Gastroesophageal sphincter (tissue), 4 donors: ENCODE results near the gene UMAD1. TPM values are rescaled to one million over a fixed set of nuclear protein-coding genes. Genes with fewer than 3 reads are reported as not detected.
A peak's percentile ranks its signal among the peaks of the same experiment; 100 is the strongest.

Experiments used
- ATAC-seq: fragments of 150-250 bp; one replicate; pipeline ENCODE4 v1.9.1; 2016; ENCODE audit warnings: mild to moderate bottlenecking, moderate library complexity
- H3K27ac ChIP-seq, 4 donors: fragments of 200-600 bp; sonication (generic) in 3 of 4; 1 replicate in 3 of 4; 2 replicates in 1 of 4; pipeline ENCODE4 v1.5.1; 2016 to 2019
- H3K27me3 ChIP-seq: fragments of 200-600 bp; sonication (generic); one replicate; pipeline ENCODE4 v1.5.1; 2019
- H3K36me3 ChIP-seq, 2 donors: fragments of 200-600 bp; sonication (generic); one replicate each; pipeline ENCODE4 v1.5.1; 2019; ENCODE audit warnings: control low read depth in 1 of 2
- H3K4me1 ChIP-seq, 3 donors: fragments of 200-600 bp; sonication (generic); 1 replicate in 2 of 3; 2 replicates in 1 of 3; pipeline ENCODE4 v1.5.1; 2016 to 2019; ENCODE audit warnings: control low read depth in 2 of 3
- H3K4me3 ChIP-seq, 2 donors: fragments of 200-600 bp; sonication (generic); one replicate each; pipeline ENCODE4 v1.5.1; 2019; ENCODE audit warnings: mild to moderate bottlenecking in 1 of 2, moderate library complexity in 1 of 2
- H3K9me3 ChIP-seq, 3 donors: fragments of 200-600 bp; sonication (generic); one replicate each; pipeline ENCODE4 v1.5.1; 2017 to 2019; ENCODE audit warnings: control low read depth in 2 of 3
- CTCF ChIP-seq, 4 experiments: fragments of 200-600 bp in 2 of 4; fragments of 450-650 bp in 2 of 4; sonication (generic) in 1 of 4; IDR thresholded peaks; one replicate each; pipeline ENCODE4 v1.5.1; 2017 to 2019; ENCODE audit warnings: antibody characterized with exemption in 4 of 4, mild to moderate bottlenecking in 2 of 4, moderate library complexity in 2 of 4
- EP300 ChIP-seq: sonication (generic); formaldehyde crosslinking; IDR thresholded peaks from one replicate; pipeline ENCODE4 v1.6.1; 2017; ENCODE audit warnings: antibody characterized with exemption, mild to moderate bottlenecking
- POLR2A ChIP-seq, 2 donors: fragments of 450-650 bp; IDR thresholded peaks; one replicate each; pipeline ENCODE4 v1.6.1; 2017; ENCODE audit warnings: antibody characterized with exemption in 2 of 2, mild to moderate bottlenecking in 2 of 2, moderate library complexity in 1 of 2
- POLR2AphosphoS5 ChIP-seq: sonication (generic); formaldehyde crosslinking; IDR thresholded peaks from one replicate; pipeline ENCODE4 v1.6.1; 2017; ENCODE audit warnings: antibody characterized with exemption
- WGBS, 2 donors: methylation state at CpG; one replicate each; pipeline ENCODE4 v1.1.5; 2018; ENCODE audit warnings: low coverage in 1 of 2; 5-methylcytosine and 5-hydroxymethylcytosine counted together
- total RNA-seq, 4 donors: library from RNA; depleted of rRNA; stranded (reverse); fragments of >200 nt; gene quantifications; one replicate each; pipeline ENCODE4 v1.1.0, GENCODE V29; 2016

UMAD1 gene
- total RNA-seq, 4 donors from 2014 or later: 7.4 to 24.4 (median 15.9) TPM

- Histone ChIP-seq H3K36me3 (no peaks in the 10 kb centered on the region), H3K9me3 (no peaks in the 10 kb centered on the region), H3K4me3 (no peak overlapping the region), H3K27ac (no peak overlapping the region), H3K27me3 (no peaks in the 10 kb centered on the region), H3K4me1 (no peaks in the 10 kb centered on the region)
- WGBS, 2 donors: 84 to 100% methylated on average over 1 of the region's 1 CpG
- TF ChIP-seq CTCF (IDR thresholded peaks at IDR 0.05) (no peak), EP300 (no peak), POLR2AphosphoS5 (no peak), POLR2A (IDR thresholded peaks at IDR 0.05) (no peak)
- no peak for ATAC-seq
Observed at GRCh38 chr7:7620236-7620635, 20.3 kb upstream of the UMAD1 start.

DNA sequence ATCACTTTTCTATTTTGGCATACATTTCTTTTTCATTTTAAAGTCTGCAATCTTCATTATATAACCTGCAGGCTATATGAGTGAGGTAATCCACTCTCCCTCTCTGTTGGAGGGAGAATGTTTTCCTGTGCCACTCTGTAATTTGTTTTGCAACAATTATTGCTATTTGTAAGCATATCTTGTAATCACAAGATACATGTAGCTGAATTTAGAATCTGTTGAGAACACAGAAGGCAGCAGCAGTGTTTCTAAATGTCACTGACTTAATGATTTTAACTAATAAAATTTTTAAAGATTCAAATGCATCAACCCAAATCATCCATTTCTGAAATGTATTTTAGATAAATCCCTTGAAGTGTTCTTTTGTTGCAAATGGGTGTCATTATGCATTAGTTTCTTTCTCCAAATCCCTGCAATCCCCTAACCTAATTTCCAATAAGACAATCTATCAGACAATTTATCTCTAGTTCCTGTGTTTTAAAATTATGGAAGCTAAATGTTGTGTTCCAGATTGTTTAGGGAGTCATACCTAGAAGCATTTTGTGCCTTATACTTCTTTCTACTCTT, 19.8 kb upstream of the UMAD1 start:
- Histone ChIP-seq H3K9me3 (no peaks in the 10 kb centered on the region), H3K27me3 (no peaks in the 10 kb centered on the region), H3K4me1 (no peaks in the 10 kb centered on the region), H3K27ac (no peak overlapping the region), H3K4me3 (no peak overlapping the region), H3K36me3 (no peaks in the 10 kb centered on the region)
- TF ChIP-seq CTCF (IDR thresholded peaks at IDR 0.05) (no peak), POLR2A (IDR thresholded peaks at IDR 0.05) (no peak), EP300 (no peak), POLR2AphosphoS5 (no peak)
- no peak for ATAC-seq

GRCh38 chr7:7628476-7628875, 12.1 kb upstream of the UMAD1 start:
- WGBS, 2 donors: 57 to 83% methylated on average over 1 of the region's 1 CpG
- H3K27me3 ChIP-seq: no peaks in the 10 kb centered on the region
- ATAC-seq: no peak

DNA sequence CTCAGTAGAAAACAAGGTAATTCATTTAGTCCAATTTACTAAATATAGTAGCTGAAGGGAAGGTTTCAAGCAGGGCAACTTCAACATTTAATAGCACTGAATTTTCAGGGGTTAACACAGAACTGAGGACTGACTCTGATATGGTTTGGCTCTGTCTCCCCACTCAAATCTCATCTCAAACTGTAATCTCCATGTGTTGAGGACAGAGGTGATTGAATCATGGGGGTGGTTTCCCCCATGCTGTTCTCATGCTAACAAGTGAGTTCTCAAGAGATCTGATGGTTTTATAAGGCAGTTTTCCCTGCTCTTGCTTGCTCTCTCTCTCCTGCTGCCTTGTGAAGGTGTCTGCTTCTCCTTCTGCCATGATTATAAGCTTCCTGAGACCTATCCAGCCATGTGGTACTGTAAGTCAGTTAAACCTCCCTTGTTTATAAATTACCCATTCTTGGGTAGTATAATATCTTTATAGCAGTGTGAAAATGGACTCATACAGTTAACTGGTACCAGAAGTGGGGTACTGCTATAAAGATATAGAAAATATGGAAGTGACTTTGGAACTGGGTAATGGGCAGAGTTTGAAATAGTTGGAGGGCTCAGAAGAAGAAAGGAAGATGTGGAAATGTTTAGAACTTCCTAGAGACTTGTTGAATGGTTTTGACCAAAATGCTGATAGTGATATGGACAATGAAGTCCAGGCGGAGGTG, 9.8 kb upstream of the UMAD1 start:
- H3K27me3 ChIP-seq: no peaks in the 10 kb centered on the region
- WGBS, 2 donors: 100% methylated on average over 1 of the region's 1 CpG
- H3K4me1 ChIP-seq: no peaks in the 10 kb centered on the region
- no peak overlapping the region for H3K4me3 ChIP-seq
- H3K36me3 ChIP-seq: peaks cover 0 to 5% of the 10 kb centered on the region in 2 donors
- H3K27ac ChIP-seq: no peak overlapping the region
- TF ChIP-seq CTCF (IDR thresholded peaks at IDR 0.05) (no peak), EP300 (no peak), POLR2A (IDR thresholded peaks at IDR 0.05) (no peak), POLR2AphosphoS5 (no peak)
- no peak for ATAC-seq
- no peaks in the 10 kb centered on the region for H3K9me3 ChIP-seq

More at GRCh38 chr7:7628476-7628875, 12.1 kb upstream of the UMAD1 start:
- H3K4me1 ChIP-seq: no peaks in the 10 kb centered on the region
- H3K27ac ChIP-seq: no peak overlapping the region
- H3K36me3 ChIP-seq: no peaks in the 10 kb centered on the region
- no peak overlapping the region for H3K4me3 ChIP-seq
- H3K9me3 ChIP-seq: no peaks in the 10 kb centered on the region
- no peak for TF ChIP-seq POLR2A (IDR thresholded peaks at IDR 0.05)
- no peak for TF ChIP-seq EP300
- no peak for TF ChIP-seq CTCF (IDR thresholded peaks at IDR 0.05)
- TF ChIP-seq POLR2AphosphoS5: no peak

GRCh38 chr7:7639421-7639820, 1.1 kb upstream of the UMAD1 start:
- Histone ChIP-seq H3K4me3 (peak overlapping the region; percentile 63 to 66), H3K27me3 (no peaks in the 10 kb centered on the region), H3K9me3 (no peaks in the 10 kb centered on the region), H3K36me3 (peaks cover 0 to 19% of the 10 kb centered on the region in 2 donors), H3K27ac (peak overlapping the region; percentile 41 to 92 (median 90)), H3K4me1 (peaks cover 3 to 24% (median 10%) of the 10 kb centered on the region in 3 donors)
- WGBS, 2 donors: 22% methylated on average over 5 of the region's 5 CpGs; no CpG with 5 or more reads in 1 of the 2 donors
- TF ChIP-seq CTCF (IDR thresholded peaks at IDR 0.05) (no peak), POLR2AphosphoS5 (no peak)
- ATAC-seq: no peak
